SK-N-SH (cell line): ENCODE results near the gene SLC8B1. TPM values are rescaled to one million over a fixed set of nuclear protein-coding genes. Genes with fewer than 3 reads are reported as not detected.

Experiments
- CTCF ChIA-PET: fragments of 300-600, 350-600 bp; formaldehyde crosslinking; extraction: SDS; loops from one replicate; lab custom pipeline; 2021; lab: Yijun Ruan, JAX
- POLR2A ChIA-PET: fragments of 350-600 bp; sonication (Branson Sonifier 250); formaldehyde crosslinking; extraction: SDS; loops from one replicate; lab custom pipeline; 2020; ENCODE audit warnings: antibody characterized with exemption, inconsistent platforms; lab: Yijun Ruan, JAX
- DNase-seq: peaks from one replicate; pipeline ENCODE4 v3.0.0; 2012
- H2AFZ ChIP-seq: fragments of 200-600 bp; sonication (generic); 2 replicates; pipeline ENCODE4 v1.8.1; 2016; ENCODE audit warnings: antibody characterized with exemption, mild to moderate bottlenecking, low read depth
- H3F3A ChIP-seq: fragments of 200-600 bp; sonication (generic); replicated peaks from 2 replicates; pipeline ENCODE3; 2016; ENCODE audit warnings: antibody characterized with exemption, mild to moderate bottlenecking; ENCODE audit not compliant: insufficient read depth
- H3K27ac ChIP-seq, 2 experiments: fragments of 200-500 bp in 1 of 2; fragments of 200-600 bp in 1 of 2; sonication (Bioruptor generic) in 1 of 2; sonication (generic), shearing (Covaris generic) in 1 of 2; 2 replicates each; pipeline versions ENCODE4 v1.5.1 to v1.6.1; 2014 to 2016; ENCODE audit warnings: low read depth in 2 of 2, inconsistent platforms in 1 of 2, low read length in 1 of 2, mild to moderate bottlenecking in 1 of 2, mixed read lengths in 1 of 2
- H3K27me3 ChIP-seq: fragments of 200-600 bp; sonication (generic), shearing (Covaris generic); 2 replicates; pipeline ENCODE4 v1.6.1; 2016; ENCODE audit warnings: mixed run types; ENCODE audit not compliant: insufficient read depth
- H3K36me3 ChIP-seq, 2 experiments: fragments of 200-500 bp in 1 of 2; fragments of 200-600 bp in 1 of 2; sonication (Bioruptor generic) in 1 of 2; sonication (generic) in 1 of 2; replicated peaks in 1 of 2; 2 replicates each; pipeline versions ENCODE3 to v1.5.1; 2014 to 2016; ENCODE audit warnings: low read length in 1 of 2, mild to moderate bottlenecking in 1 of 2; ENCODE audit not compliant: insufficient read depth in 2 of 2, control insufficient read depth in 1 of 2
- H3K4me1 ChIP-seq, 2 experiments: fragments of 200-500 bp in 1 of 2; fragments of 200-600 bp in 1 of 2; sonication (Bioruptor generic) in 1 of 2; sonication (generic), shearing (Covaris generic) in 1 of 2; 2 replicates each; pipeline versions ENCODE4 v1.5.1 to v1.6.1; 2014 to 2016; ENCODE audit warnings: low read depth in 1 of 2, low read length in 1 of 2, mixed run types in 1 of 2; ENCODE audit not compliant: insufficient read depth in 2 of 2, control insufficient read depth in 1 of 2
- H3K4me2 ChIP-seq: fragments of 200-600 bp; sonication (generic), shearing (Covaris generic); 2 replicates; pipeline ENCODE4 v1.6.1; 2017; ENCODE audit warnings: mixed run types
- H3K4me3 ChIP-seq, 2 experiments: fragments of 200-500 bp in 1 of 2; fragments of 200-600 bp in 1 of 2; sonication (Bioruptor generic) in 1 of 2; sonication (generic), shearing (Covaris generic) in 1 of 2; 2 replicates each; pipeline versions ENCODE4 v1.5.1 to v1.8.1; 2014 to 2016; ENCODE audit warnings: low read depth in 2 of 2, inconsistent platforms in 1 of 2, low read length in 1 of 2, mild to moderate bottlenecking in 1 of 2, mixed read lengths in 1 of 2, moderate library complexity in 1 of 2
- H3K79me2 ChIP-seq: fragments of 200-600 bp; sonication (generic); 2 replicates; pipeline ENCODE4 v1.8.1; 2017; ENCODE audit warnings: mild to moderate bottlenecking; ENCODE audit not compliant: insufficient read depth
- H3K9ac ChIP-seq: fragments of 200-600 bp; sonication (generic); 2 replicates; pipeline ENCODE4 v1.6.1; 2017; ENCODE audit warnings: mixed run types
- H3K9me2 ChIP-seq: fragments of 200-600 bp; sonication (generic); 2 replicates; pipeline ENCODE4 v1.6.1; 2017; ENCODE audit warnings: mixed run types
- H3K9me3 ChIP-seq: fragments of 200-600 bp; sonication (generic); 2 replicates; pipeline ENCODE4 v1.6.1; 2017; ENCODE audit warnings: mixed run types, mild to moderate bottlenecking, moderate library complexity
- H4K20me1 ChIP-seq: fragments of 200-600 bp; sonication (generic); 2 replicates; pipeline ENCODE4 v1.6.1; 2017; ENCODE audit warnings: mild to moderate bottlenecking, mixed run types; ENCODE audit not compliant: insufficient read depth
- ELF1 ChIP-seq: IDR thresholded peaks from 2 replicates; pipeline ENCODE4 v1.4.0; 2012
- EP300 ChIP-seq, 2 experiments: IDR thresholded peaks; 2 replicates each; pipeline versions ENCODE4 v1.4.0 to v1.6.1; 2012; ENCODE audit warnings: borderline replicate concordance in 1 of 2, low read depth in 1 of 2, low read length in 1 of 2
- GATA2 ChIP-seq: sonication (generic); formaldehyde crosslinking; IDR thresholded peaks from 2 replicates; pipeline ENCODE4 v1.5.0; 2020; ENCODE audit warnings: mild to moderate bottlenecking, missing genetic modification reagents
- IRF3 ChIP-seq: fragments of 150-350 bp; IDR thresholded peaks from 2 replicates; pipeline ENCODE4 v1.6.1; 2016; ENCODE audit warnings: mild to moderate bottlenecking, low read depth, low read length
- JUND ChIP-seq: IDR thresholded peaks from 2 replicates; pipeline ENCODE4 v1.4.0; 2012
- MAX ChIP-seq: IDR thresholded peaks from 2 replicates; pipeline ENCODE4 v1.4.0; 2012; ENCODE audit warnings: low read depth
- MEF2A ChIP-seq: IDR thresholded peaks from 2 replicates; pipeline ENCODE4 v1.4.0; 2012; ENCODE audit warnings: low read depth, borderline replicate concordance
- NFIC ChIP-seq: IDR thresholded peaks from 2 replicates; pipeline ENCODE4 v1.4.0; 2012; ENCODE audit warnings: borderline replicate concordance
- NRF1 ChIP-seq: IDR thresholded peaks from 2 replicates; pipeline ENCODE4 v1.6.1; 2012; ENCODE audit warnings: low read depth, mild to moderate bottlenecking, low read length
- RCOR1 ChIP-seq: fragments of 150-350 bp; IDR thresholded peaks from 2 replicates; pipeline ENCODE4 v1.6.1; 2017; ENCODE audit warnings: antibody characterized with exemption, low read length
- REST ChIP-seq: IDR thresholded peaks from 2 replicates; pipeline ENCODE4 v1.6.1; 2012; ENCODE audit warnings: mild to moderate bottlenecking, low read depth, low read length, moderate library complexity
- RXRA ChIP-seq: IDR thresholded peaks from 2 replicates; pipeline ENCODE4 v1.4.0; 2012; ENCODE audit warnings: low read depth, mild to moderate bottlenecking, borderline replicate concordance
- SIN3A ChIP-seq: IDR thresholded peaks from 2 replicates; pipeline ENCODE4 v1.6.1; 2012; ENCODE audit warnings: low read depth, mild to moderate bottlenecking, low read length, moderate library complexity, borderline replicate concordance
- SMC3 ChIP-seq: IDR thresholded peaks from 2 replicates; pipeline ENCODE4 v1.6.1; 2012; ENCODE audit warnings: low read depth, low read length, improper control_type of control experiment
- TEAD4 ChIP-seq: IDR thresholded peaks from 2 replicates; pipeline ENCODE4 v1.4.0; 2012; ENCODE audit warnings: mild to moderate bottlenecking, borderline replicate concordance; ENCODE audit not compliant: insufficient read depth
- USF1 ChIP-seq: IDR thresholded peaks from 2 replicates; pipeline ENCODE4 v1.4.0; 2012; ENCODE audit warnings: low read depth, borderline replicate concordance
- YY1 ChIP-seq: IDR thresholded peaks from 2 replicates; pipeline ENCODE4 v1.4.0; 2012; ENCODE audit warnings: low read depth, mild to moderate bottlenecking
- WGBS: methylation state at CpG from one replicate; pipeline ENCODE4 v1.1.6; 2017; ENCODE audit warnings: low lambda C conversion rate; 5-methylcytosine and 5-hydroxymethylcytosine counted together
- polyA plus RNA-seq, 3 experiments: library from polyadenylated mRNA; depleted of rRNA; stranded (reverse); fragments of >200 nt; gene quantifications; 2 replicates each; pipeline ENCODE4 v1.2.3, GENCODE V29; 2012

Gene SLC8B1
- polyA plus RNA-seq, 1 of the 3 experiments (the other 2 are of a cell fraction), result 12.0 TPM

- H3F3A ChIP-seq, result no peaks in the 10 kb centered on the region
- POLR2A ChIA-PET, result no interaction called here
- TF ChIP-seq EP300 (IDR thresholded peaks at IDR 0.05; ENCODE audit: borderline replicate concordance in 1 of 2, low read depth in 1 of 2, low read length in 1 of 2) (no peak), SIN3A (no peak), ELF1 (no peak), TEAD4 (no peak), RCOR1 (no peak), SMC3 (no peak), REST (no peak), NRF1 (no peak), IRF3 (no peak), MEF2A (no peak), MAX (no peak), YY1 (no peak), USF1 (no peak), RXRA (no peak), GATA2 (CRISPR knock-in tag) (no peak), JUND (no peak), NFIC (no peak)
- H3K4me3 ChIP-seq, result no peak overlapping the region
- H3K9me3 ChIP-seq, result no peaks in the 10 kb centered on the region
- no peaks in the 10 kb centered on the region for H3K79me2 ChIP-seq
- H3K27ac ChIP-seq, result no peak overlapping the region
- H4K20me1 ChIP-seq, result no peaks in the 10 kb centered on the region
- DNase-seq, result no peak
- H3K9ac ChIP-seq, result no peak overlapping the region
- CTCF ChIA-PET, result no interaction called here
- no peaks in the 10 kb centered on the region for H3K9me2 ChIP-seq
- peaks cover 0 to 13% of the 10 kb centered on the region in 2 experiments; a peak in 1 of 4 replicates for H3K4me1 ChIP-seq
- no peaks in the 10 kb centered on the region for H3K27me3 ChIP-seq
- H2AFZ ChIP-seq, result no peak overlapping the region
- WGBS, result no CpG with 5 or more reads among the region's 2 CpGs
- H3K36me3 ChIP-seq, result no peaks in the 10 kb centered on the region
- H3K4me2 ChIP-seq, result no peak overlapping the region
Measured at GRCh38 chr12:113330505-113330904, 4.4 kb downstream of the SLC8B1 start.
